ENCODE measurements around the gene LRMDA.

LRMDA gene

GRCh38 chr10:75916906-75917305, 485.5 kb downstream of the LRMDA start:
- no peak for DNase-seq (ENCODE audit: low read depth in 2 of 2)

- DNase-seq (ENCODE audit: low read depth in 2 of 2), result no peak
Measured at GRCh38 chr10:75919913-75920312, 488.5 kb downstream of the LRMDA start.

- DNase-seq (ENCODE audit: low read depth in 2 of 2), result no peak
Measured at GRCh38 chr10:75922435-75922834, 491.0 kb downstream of the LRMDA start.

GRCh38 chr10:75924309-75924902, 493.0 kb downstream of the LRMDA start:
- no peak for DNase-seq (ENCODE audit: low read depth in 2 of 2)

GRCh38 chr10:75925999-75926398, 494.6 kb downstream of the LRMDA start:
- DNase-seq (ENCODE audit: low read depth in 2 of 2), result no peak

GRCh38 chr10:75926763-75927162, 495.3 kb downstream of the LRMDA start:
- no peak for DNase-seq (ENCODE audit: low read depth in 2 of 2)

GRCh38 chr10:75928231-75928630, 496.8 kb downstream of the LRMDA start:
- no peak for DNase-seq (ENCODE audit: low read depth in 2 of 2)

- DNase-seq (ENCODE audit: low read depth in 2 of 2), result no peak
Measured at GRCh38 chr10:75929630-75930161, 498.3 kb downstream of the LRMDA start.

GRCh38 chr10:75932921-75933320, 501.5 kb downstream of the LRMDA start:
- DNase-seq (ENCODE audit: low read depth in 2 of 2), result no peak

GRCh38 chr10:75935240-75935639, 503.8 kb downstream of the LRMDA start:
- DNase-seq (ENCODE audit: low read depth in 2 of 2), result no peak

GRCh38 chr10:75935650-75936400, 504.4 kb downstream of the LRMDA start:
- DNase-seq (ENCODE audit: low read depth in 2 of 2), result no peak

GRCh38 chr10:75936841-75937240, 505.4 kb downstream of the LRMDA start:
- DNase-seq (ENCODE audit: low read depth in 2 of 2), result no peak

GRCh38 chr10:75937823-75938222, 506.4 kb downstream of the LRMDA start:
- no peak for DNase-seq (ENCODE audit: low read depth in 2 of 2)

GRCh38 chr10:75938380-75939122, 507.1 kb downstream of the LRMDA start:
- no peak for DNase-seq (ENCODE audit: low read depth in 2 of 2)

GRCh38 chr10:75939541-75939940, 508.1 kb downstream of the LRMDA start:
- no peak for DNase-seq (ENCODE audit: low read depth in 2 of 2)

GRCh38 chr10:75940742-75941141, 509.3 kb downstream of the LRMDA start:
- no peak for DNase-seq (ENCODE audit: low read depth in 2 of 2)

- no peak for DNase-seq (ENCODE audit: low read depth in 2 of 2)
Measured at GRCh38 chr10:75941223-75941801, 509.9 kb downstream of the LRMDA start.

- no peak for DNase-seq (ENCODE audit: low read depth in 2 of 2)
Measured at GRCh38 chr10:75944061-75944460, 512.6 kb downstream of the LRMDA start.

GRCh38 chr10:75948583-75948982, 517.2 kb downstream of the LRMDA start:
- DNase-seq (ENCODE audit: low read depth in 2 of 2), result no peak

GRCh38 chr10:75950307-75950706, 518.9 kb downstream of the LRMDA start:
- no peak for DNase-seq (ENCODE audit: low read depth in 2 of 2)

- no peak for DNase-seq (ENCODE audit: low read depth in 2 of 2)
Measured at GRCh38 chr10:75950997-75951589, 519.7 kb downstream of the LRMDA start.

- no peak for DNase-seq (ENCODE audit: low read depth in 2 of 2)
Measured at GRCh38 chr10:75951627-75952026, 520.2 kb downstream of the LRMDA start.

Measured in stimulated activated CD4-positive, alpha-beta T cell treated with anti-CD3 and anti-CD28 coated beads, Interleukin-4, amount 100 ng/mL, for 48 hours (primary cell).